HEK293T (cell line): ENCODE measurements around the gene ABCB9.

Experiments used
- ARNT ChIP-seq: fragments of 450-650 bp; IDR thresholded peaks from 2 replicates; pipeline ENCODE4 v1.6.1; 2017; ENCODE audit warnings: mild to moderate bottlenecking
- CTBP1 ChIP-seq: fragments of 450-650 bp; IDR thresholded peaks from 2 replicates; pipeline ENCODE4 v1.6.1; 2016; ENCODE audit warnings: borderline replicate concordance
- ELF4 ChIP-seq: fragments of 450-650 bp; IDR thresholded peaks from 2 replicates; pipeline ENCODE4 v1.6.1; 2017; ENCODE audit warnings: antibody characterized with exemption
- FOXA1 ChIP-seq: fragments of 450-650 bp; IDR thresholded peaks from 2 replicates; pipeline ENCODE4 v1.6.1; 2016; ENCODE audit warnings: mild to moderate bottlenecking
- FOXM1 ChIP-seq: fragments of 450-650 bp; IDR thresholded peaks from 2 replicates; pipeline ENCODE4 v1.6.1; 2017; ENCODE audit warnings: mild to moderate bottlenecking, borderline replicate concordance
- HDGF ChIP-seq: fragments of 450-650 bp; IDR thresholded peaks from 2 replicates; pipeline ENCODE4 v1.6.1; 2017; ENCODE audit warnings: antibody characterized with exemption, borderline replicate concordance
- NFRKB ChIP-seq: fragments of 450-650 bp; IDR thresholded peaks from 2 replicates; pipeline ENCODE4 v1.6.1; 2016; ENCODE audit warnings: mild to moderate bottlenecking, moderate library complexity
- PKNOX1 ChIP-seq: fragments of 450-650 bp; IDR thresholded peaks from 2 replicates; pipeline ENCODE4 v1.6.1; 2016
- SP1 ChIP-seq: fragments of 450-650 bp; IDR thresholded peaks from 2 replicates; pipeline ENCODE4 v1.6.1; 2017
- ZNF384 ChIP-seq: fragments of 450-650 bp; IDR thresholded peaks from 2 replicates; pipeline ENCODE4 v1.6.1; 2016

- no peak for TF ChIP-seq SP1
- TF ChIP-seq FOXM1 = no peak
- no peak for TF ChIP-seq NFRKB
- no peak for TF ChIP-seq HDGF
- no peak for TF ChIP-seq FOXA1
- TF ChIP-seq PKNOX1 = no peak
- TF ChIP-seq ZNF384 = no peak
- TF ChIP-seq CTBP1 = no peak
- no peak for TF ChIP-seq ARNT
- TF ChIP-seq ELF4 = no peak
These were observed 81.4 kb downstream of the ABCB9 start for GRCh38 chr12:122884860-122885259.
